B cell (primary cell): ENCODE results near the gene ZDHHC7. TPM values are rescaled to one million over a fixed set of nuclear protein-coding genes. Genes with fewer than 3 reads are reported as not detected.

Experiments used
- ATAC-seq: fragments of 200-7000 bp; cut with Tn5 transposase; one replicate; pipeline ENCODE4 v1.10.0; 2021; ENCODE audit warnings: low read depth, mild to moderate bottlenecking, moderate number of reproducible peaks, moderate library complexity
- CTCF ChIA-PET: fragments of 350-600 bp; sonication (Branson Sonifier 250); formaldehyde crosslinking; loops from one replicate; lab custom pipeline; 2021; ENCODE audit warnings: antibody characterized with exemption, inconsistent platforms; lab: Charles Lee
- POLR2A ChIA-PET: fragments of 350-600 bp; sonication (Branson Sonifier 250); formaldehyde crosslinking; loops from one replicate; lab custom pipeline; 2021; ENCODE audit warnings: antibody characterized with exemption; lab: Charles Lee
- DNase-seq: peaks from one replicate; pipeline ENCODE4 v3.0.0; 2013
- H2AFZ ChIP-seq: 2 replicates; pipeline ENCODE4 v1.6.1; 2012; ENCODE audit warnings: mild to moderate bottlenecking, low read depth, low read length; ENCODE audit not compliant: insufficient read depth, poor library complexity, severe bottlenecking
- H3K27ac ChIP-seq, 2 donors: 1 replicate in 1 of 2; 2 replicates in 1 of 2; pipeline ENCODE4 v1.5.1; 2012 to 2013; ENCODE audit warnings: low read length in 2 of 2, mild to moderate bottlenecking in 2 of 2, moderate library complexity in 1 of 2
- H3K27me3 ChIP-seq, 4 experiments: fragments of 200-600 bp in 1 of 4; sonication (generic) in 1 of 4; replicated peaks in 1 of 4; 1 replicate in 2 of 4; 2 replicates in 2 of 4; pipeline versions ENCODE4 v1.6.1 to v1.7.0; 2013 to 2016; ENCODE audit warnings: low read length in 3 of 4, mild to moderate bottlenecking in 2 of 4, mixed read lengths in 1 of 4, moderate library complexity in 1 of 4; ENCODE audit not compliant: insufficient read depth in 4 of 4, control insufficient read depth in 3 of 4; ENCODE audit errors: control extremely low read depth in 1 of 4
- H3K36me3 ChIP-seq, 2 experiments: replicated peaks in 1 of 2; 1 replicate in 1 of 2; 2 replicates in 1 of 2; pipeline versions ENCODE4 v1.6.1 to v1.7.1; 2013; ENCODE audit warnings: low read length in 1 of 2; ENCODE audit not compliant: insufficient read depth in 2 of 2, control insufficient read depth in 1 of 2; ENCODE audit errors: control extremely low read depth in 1 of 2, extremely low read depth in 1 of 2
- H3K4me1 ChIP-seq, 2 donors: fragments of 200-600 bp in 1 of 2; sonication (generic) in 1 of 2; 1 replicate in 1 of 2; 2 replicates in 1 of 2; pipeline versions ENCODE4 v1.5.1 to v1.6.1; 2013 to 2017; ENCODE audit warnings: low read length in 2 of 2; ENCODE audit not compliant: control insufficient read depth in 2 of 2, insufficient read depth in 2 of 2
- H3K4me2 ChIP-seq: replicated peaks from 2 replicates; pipeline ENCODE3; 2012; ENCODE audit warnings: mild to moderate bottlenecking, low read depth, low read length; ENCODE audit not compliant: poor library complexity, severe bottlenecking
- H3K4me3 ChIP-seq, 5 experiments: fragments of 200-600 bp in 1 of 5; sonication (generic) in 1 of 5; 1 replicate in 3 of 5; 2 replicates in 2 of 5; pipeline versions ENCODE4 v1.5.1 to v1.7.0; 2011 to 2016; ENCODE audit warnings: low read length in 4 of 5, mild to moderate bottlenecking in 4 of 5, low read depth in 2 of 5, control low read depth in 1 of 5, moderate library complexity in 1 of 5; ENCODE audit not compliant: insufficient read depth in 1 of 5; ENCODE audit errors: control extremely low read depth in 1 of 5, extremely low read depth in 1 of 5
- H3K79me2 ChIP-seq: fragments of 200-600 bp; sonication (generic); one replicate; pipeline ENCODE4 v1.6.0; 2016; ENCODE audit warnings: low read length; ENCODE audit not compliant: control insufficient read depth, insufficient read depth
- H3K9ac ChIP-seq: fragments of 200-600 bp; sonication (generic); 2 replicates; pipeline ENCODE4 v1.6.1; 2017; ENCODE audit warnings: mild to moderate bottlenecking, low read length, moderate library complexity
- H3K9me3 ChIP-seq, 3 donors: one replicate each; pipeline versions ENCODE4 v1.6.1 to v1.7.1; 2013; ENCODE audit warnings: low read length in 2 of 3; ENCODE audit not compliant: control insufficient read depth in 2 of 3, insufficient read depth in 1 of 3; ENCODE audit errors: control extremely low read depth in 1 of 3
- H4K20me1 ChIP-seq: 2 replicates; pipeline ENCODE4 v1.6.0; 2012; ENCODE audit warnings: mild to moderate bottlenecking, low read length; ENCODE audit not compliant: insufficient read depth, control insufficient read depth, poor library complexity, severe bottlenecking
- H3K27ac Mint-ChIP-seq: one replicate; pipeline ENCODE4 v1.8.0; 2021; ENCODE audit warnings: mixed read lengths
- H3K27me3 Mint-ChIP-seq: one replicate; pipeline ENCODE4 v1.8.0; 2021; ENCODE audit warnings: mixed read lengths
- H3K4me1 Mint-ChIP-seq: one replicate; pipeline ENCODE4 v1.8.0; 2021; ENCODE audit warnings: mixed read lengths
- H3K4me3 Mint-ChIP-seq: one replicate; pipeline ENCODE4 v1.8.0; 2021; ENCODE audit warnings: mixed read lengths
- H3K9me3 Mint-ChIP-seq: one replicate; pipeline ENCODE4 v1.8.0; 2022; ENCODE audit warnings: mixed read lengths; ENCODE audit not compliant: insufficient read depth
- EZH2 ChIP-seq: IDR thresholded peaks from 2 replicates; pipeline ENCODE4 v1.6.1; 2012; ENCODE audit warnings: borderline replicate concordance, low read depth, mild to moderate bottlenecking, moderate library complexity, low read length; ENCODE audit not compliant: insufficient read depth, poor library complexity, severe bottlenecking
- WGBS: methylation state at CpG from one replicate; pipeline ENCODE4 v1.1.5; 2013; ENCODE audit warnings: missing lambda C conversion rate; ENCODE audit not compliant: insufficient coverage; 5-methylcytosine and 5-hydroxymethylcytosine counted together
- intact Hi-C: fragments of 100-400 bp; cut with micrococcal nuclease; formaldehyde crosslinking; loops from one replicate; pipeline ENCODE4 v1.10.0; 2022
- polyA plus RNA-seq: library from polyadenylated mRNA; depleted of rRNA; stranded (reverse); fragments of >200 nt; gene quantifications from 2 replicates; pipeline ENCODE4 v1.2.3, GENCODE V29; 2012
- total RNA-seq, 2 donors: library from RNA; stranded (reverse); fragments of 120-200 nt in 1 of 2; gene quantifications; 1 replicate in 1 of 2; 2 replicates in 1 of 2; pipeline versions ENCODE4 v1.2.3 to v1.2.4, GENCODE V29; 2013 to 2022
- TF ChIP-seq, protein P1 (sequence below): fragments of 200-600 bp; IDR thresholded peaks from one replicate; pipeline ENCODE4 v1.8.0; 2022; ENCODE audit warnings: antibody characterized with exemption, mild to moderate bottlenecking

ZDHHC7 gene
- total and polyA plus RNA-seq, 2 donors (not counting 1 experiment from before 2014, with no cell fraction given): 25.2 to 36.1 TPM

DNA sequence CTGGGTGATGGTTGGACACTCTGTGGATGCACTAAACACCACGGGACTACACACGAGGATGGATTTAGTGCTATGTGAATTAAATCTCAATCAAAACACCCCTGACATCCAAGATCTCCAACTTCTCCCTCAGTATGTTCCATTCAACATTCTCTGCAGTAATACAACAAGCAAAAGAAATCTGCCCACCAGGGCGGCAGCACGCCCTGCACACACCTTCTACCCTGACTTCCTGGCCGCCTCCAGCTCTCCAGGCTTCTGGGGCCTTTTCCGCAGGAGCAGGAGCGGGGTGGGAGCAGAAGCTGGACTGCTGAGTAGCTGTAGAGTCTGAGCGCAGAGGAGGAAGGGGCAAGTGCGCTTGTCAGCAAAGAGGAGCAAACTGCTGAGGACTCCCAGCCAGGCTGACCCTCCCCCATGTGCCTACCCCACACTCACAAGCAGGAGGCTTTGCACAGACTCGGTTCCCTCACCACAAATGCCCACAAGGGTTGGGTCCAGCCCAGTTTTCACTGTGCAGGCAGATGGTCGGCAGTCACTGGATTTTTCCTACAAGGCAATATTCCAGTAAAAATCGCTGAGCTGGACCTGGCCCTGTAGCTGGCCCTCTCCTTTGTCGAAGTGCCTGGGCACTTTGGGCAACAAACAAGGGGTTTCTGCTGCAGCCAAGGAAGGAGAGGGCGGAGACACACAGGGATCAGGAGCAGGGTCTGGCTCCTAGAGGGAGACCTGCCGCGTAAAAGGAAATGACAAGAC, 22.8 kb downstream of the ZDHHC7 start:
- WGBS: 96% methylated on average over 9 of the region's 16 CpGs
- Histone ChIP-seq H3K79me2 (peaks cover 25% of the 10 kb centered on the region), H3K27ac (no peak overlapping the region), H2AFZ (no peak overlapping the region), H3K4me2 (no peak overlapping the region), H3K27me3 (no peaks in the 10 kb centered on the region), H4K20me1 (peaks cover 8% of the 10 kb centered on the region), H3K9me3 (no peaks in the 10 kb centered on the region), H3K9ac (no peak overlapping the region), H3K4me1 (no peaks in the 10 kb centered on the region), H3K36me3 (peaks cover 0 to 60% of the 10 kb centered on the region in 2 experiments), H3K4me3 (no peak overlapping the region)
- Mint-ChIP-seq H3K9me3 (no peaks in the 10 kb centered on the region), H3K27me3 (no peaks in the 10 kb centered on the region), H3K27ac (no peak overlapping the region), H3K4me3 (no peak overlapping the region), H3K4me1 (no peaks in the 10 kb centered on the region)
- POLR2A ChIA-PET: no interaction called here
- intact Hi-C loops: no loop called here
- CTCF ChIA-PET: interaction anchor here (0.6 kb wide), 1 partner anchor 234 kb away, joined by 3 read pairs; no protein-coding TSS in a partner anchor
- no peak for ATAC-seq
- no peak for DNase-seq
- TF ChIP-seq EZH2: no peak
- TF ChIP-seq, protein P1, sequence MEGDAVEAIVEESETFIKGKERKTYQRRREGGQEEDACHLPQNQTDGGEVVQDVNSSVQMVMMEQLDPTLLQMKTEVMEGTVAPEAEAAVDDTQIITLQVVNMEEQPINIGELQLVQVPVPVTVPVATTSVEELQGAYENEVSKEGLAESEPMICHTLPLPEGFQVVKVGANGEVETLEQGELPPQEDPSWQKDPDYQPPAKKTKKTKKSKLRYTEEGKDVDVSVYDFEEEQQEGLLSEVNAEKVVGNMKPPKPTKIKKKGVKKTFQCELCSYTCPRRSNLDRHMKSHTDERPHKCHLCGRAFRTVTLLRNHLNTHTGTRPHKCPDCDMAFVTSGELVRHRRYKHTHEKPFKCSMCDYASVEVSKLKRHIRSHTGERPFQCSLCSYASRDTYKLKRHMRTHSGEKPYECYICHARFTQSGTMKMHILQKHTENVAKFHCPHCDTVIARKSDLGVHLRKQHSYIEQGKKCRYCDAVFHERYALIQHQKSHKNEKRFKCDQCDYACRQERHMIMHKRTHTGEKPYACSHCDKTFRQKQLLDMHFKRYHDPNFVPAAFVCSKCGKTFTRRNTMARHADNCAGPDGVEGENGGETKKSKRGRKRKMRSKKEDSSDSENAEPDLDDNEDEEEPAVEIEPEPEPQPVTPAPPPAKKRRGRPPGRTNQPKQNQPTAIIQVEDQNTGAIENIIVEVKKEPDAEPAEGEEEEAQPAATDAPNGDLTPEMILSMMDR: no peak

DNA sequence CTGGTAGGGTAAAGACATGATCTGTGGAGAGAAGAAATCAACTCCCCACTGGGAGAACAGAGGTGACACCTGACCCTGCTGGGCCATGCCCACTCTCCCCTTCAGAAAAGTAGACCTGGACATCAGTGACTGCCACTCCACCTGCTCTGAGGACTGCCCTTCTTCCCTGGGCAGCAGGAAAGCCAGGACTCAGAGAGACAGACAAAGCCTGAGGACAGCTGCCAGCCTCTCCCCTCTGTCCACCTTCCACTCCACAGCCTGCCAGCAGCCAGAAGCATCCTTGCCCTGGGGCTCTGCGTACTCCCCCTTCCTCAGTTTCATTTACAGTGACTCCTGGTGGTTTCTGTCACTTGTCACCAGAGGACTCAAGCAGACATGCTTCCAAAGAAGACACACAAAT, 24.5 kb downstream of the ZDHHC7 start:
- Mint-ChIP-seq H3K4me1 (no peaks in the 10 kb centered on the region), H3K9me3 (no peaks in the 10 kb centered on the region), H3K27me3 (no peaks in the 10 kb centered on the region), H3K4me3 (no peak overlapping the region), H3K27ac (no peak overlapping the region)
- no peak overlapping the region for H3K9ac ChIP-seq
- H3K4me3 ChIP-seq: no peak overlapping the region
- CTCF ChIA-PET: no interaction called here
- no peaks in the 10 kb centered on the region for H3K4me1 ChIP-seq
- 100% methylated on average over 1 of the region's 1 CpG for WGBS
- no peak overlapping the region for H3K4me2 ChIP-seq
- peaks cover 12% of the 10 kb centered on the region for H4K20me1 ChIP-seq
- POLR2A ChIA-PET: no interaction called here
- H3K27ac ChIP-seq: no peak overlapping the region
- no peak for DNase-seq
- no peak for TF ChIP-seq EZH2
- TF ChIP-seq, protein P1: no peak
- no peak overlapping the region for H2AFZ ChIP-seq
- ATAC-seq: no peak
- peaks cover 13% of the 10 kb centered on the region for H3K79me2 ChIP-seq
- peaks cover 0 to 51% of the 10 kb centered on the region in 2 experiments for H3K36me3 ChIP-seq
- no peaks in the 10 kb centered on the region for H3K9me3 ChIP-seq
- H3K27me3 ChIP-seq: no peaks in the 10 kb centered on the region
- intact Hi-C loops: no loop called here
